GM12872 (cell line): ENCODE measurements around the gene NMUR1.

Experiments used
- CTCF ChIP-seq: IDR thresholded peaks from 3 replicates; pipeline ENCODE4 v1.5.1; 2011; ENCODE audit warnings: low read depth, mild to moderate bottlenecking, low read length, moderate library complexity; ENCODE audit not compliant: insufficient read depth

NMUR1 gene

DNA sequence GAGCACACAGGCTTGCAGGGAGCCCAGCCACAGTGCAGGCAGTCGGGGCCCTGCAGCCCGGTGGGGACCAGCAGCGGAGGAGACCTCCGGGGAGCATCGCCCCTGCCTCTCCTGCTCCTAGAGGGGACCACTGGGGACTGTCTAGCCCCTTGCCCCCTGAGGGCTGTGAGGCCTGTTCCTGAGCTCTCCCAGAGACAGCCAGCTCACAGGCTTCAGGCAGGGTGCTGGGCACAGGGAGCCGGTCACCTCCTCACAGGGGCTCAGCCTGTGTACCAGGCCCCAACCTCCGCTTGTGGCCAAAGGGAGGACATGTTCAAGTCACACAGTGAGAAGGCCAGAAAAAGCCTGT lies 3.5 kb upstream of the NMUR1 start:
- TF ChIP-seq CTCF = no peak

DNA sequence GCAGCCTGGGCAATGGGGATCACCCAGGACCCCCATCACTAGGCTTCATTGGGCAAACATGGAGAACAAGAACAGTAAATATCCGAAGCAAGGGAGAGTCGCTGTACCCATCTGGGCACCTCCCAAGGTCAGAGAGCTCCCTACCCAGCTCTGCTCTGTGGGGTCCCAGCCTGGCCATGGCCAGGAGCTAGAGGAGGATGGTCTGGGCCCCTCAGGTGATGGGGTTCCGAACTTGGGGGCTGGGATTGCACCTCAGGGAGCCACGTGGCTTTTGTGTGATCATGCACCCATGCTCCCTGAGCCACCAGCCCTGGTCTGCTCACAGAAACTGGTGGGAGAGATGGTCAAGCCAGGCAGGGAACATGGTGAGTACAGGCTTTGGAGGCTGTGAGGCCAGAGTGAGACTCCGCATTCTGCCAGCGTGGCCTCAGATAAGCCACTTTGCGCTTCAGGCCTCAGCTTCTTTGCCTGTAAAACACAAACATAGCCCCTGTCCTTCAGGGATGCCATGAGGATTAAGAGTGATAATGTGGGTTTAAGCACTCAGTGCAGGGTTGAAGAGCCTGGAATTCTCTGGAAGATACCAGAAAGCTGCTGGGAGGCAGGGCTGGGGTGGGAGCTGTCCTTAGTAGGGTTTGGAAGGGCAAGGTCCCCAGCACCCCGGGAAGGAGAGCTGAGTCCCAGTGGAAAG lies 3.0 kb upstream of the NMUR1 start:
- TF ChIP-seq CTCF = no peak

GRCh38 chr2:231532756-231533035 lies 2.5 kb upstream of the NMUR1 start:
- no peak for TF ChIP-seq CTCF

- TF ChIP-seq CTCF = no peak
These were observed 1.9 kb upstream of the NMUR1 start for GRCh38 chr2:231531883-231532755.

- TF ChIP-seq CTCF = no peak
These were observed 1.2 kb upstream of the NMUR1 start for GRCh38 chr2:231531466-231531865.

GRCh38 chr2:231528636-231529030 lies 1.6 kb downstream of the NMUR1 start:
- TF ChIP-seq CTCF = no peak

- TF ChIP-seq CTCF = no peak
These were observed 2.1 kb downstream of the NMUR1 start for GRCh38 chr2:231527955-231528635.
